ENCODE results near the gene STEAP2.

STEAP2 gene

GRCh38 chr7:90212149-90212495 is 582 bp downstream of the STEAP2 start:
- no peak for TF ChIP-seq POLR2A (IDR thresholded peaks at IDR 0.05; ENCODE audit: low read depth, low read length)
- DNase-seq (ENCODE audit: insufficient read length, low spot score) (no peak), FAIRE-seq (no peak)

- DNase-seq (ENCODE audit: insufficient read length, low spot score): no peak
- no peak for TF ChIP-seq POLR2A (IDR thresholded peaks at IDR 0.05; ENCODE audit: low read depth, low read length)
- no peak for FAIRE-seq
Observed at GRCh38 chr7:90213521-90213920, 2.0 kb downstream of the STEAP2 start.

GRCh38 chr7:90216080-90216674 is 4.6 kb downstream of the STEAP2 start:
- DNase-seq (ENCODE audit: insufficient read length, low spot score) (no peak), FAIRE-seq (no peak)
- TF ChIP-seq POLR2A (IDR thresholded peaks at IDR 0.05; ENCODE audit: low read depth, low read length): no peak

GRCh38 chr7:90216771-90217170 is 5.2 kb downstream of the STEAP2 start:
- no peak for TF ChIP-seq POLR2A (IDR thresholded peaks at IDR 0.05; ENCODE audit: low read depth, low read length)
- DNase-seq (ENCODE audit: insufficient read length, low spot score) (no peak), FAIRE-seq (no peak)

GRCh38 chr7:90222390-90222789 is 10.8 kb downstream of the STEAP2 start:
- DNase-seq (ENCODE audit: insufficient read length, low spot score) (no peak), FAIRE-seq (no peak)
- TF ChIP-seq POLR2A (IDR thresholded peaks at IDR 0.05; ENCODE audit: low read depth, low read length): no peak

- DNase-seq (ENCODE audit: insufficient read length, low spot score) (no peak), FAIRE-seq (peak; percentile 41)
- TF ChIP-seq POLR2A (IDR thresholded peaks at IDR 0.05; ENCODE audit: low read depth, low read length): no peak
Observed at GRCh38 chr7:90222811-90223725, 11.5 kb downstream of the STEAP2 start.

GRCh38 chr7:90224195-90224594 is 12.7 kb downstream of the STEAP2 start:
- FAIRE-seq (no peak), DNase-seq (ENCODE audit: insufficient read length, low spot score) (no peak)
- TF ChIP-seq POLR2A (IDR thresholded peaks at IDR 0.05; ENCODE audit: low read depth, low read length): no peak

- no peak for FAIRE-seq
- TF ChIP-seq POLR2A (IDR thresholded peaks at IDR 0.05; ENCODE audit: low read depth, low read length): no peak
- no peak for DNase-seq (ENCODE audit: insufficient read length, low spot score)
Observed at GRCh38 chr7:90225181-90225580, 13.6 kb downstream of the STEAP2 start.

GRCh38 chr7:90225601-90226000 is 14.1 kb downstream of the STEAP2 start:
- no peak for FAIRE-seq
- no peak for DNase-seq (ENCODE audit: insufficient read length, low spot score)
- no peak for TF ChIP-seq POLR2A (IDR thresholded peaks at IDR 0.05; ENCODE audit: low read depth, low read length)

- no peak for FAIRE-seq
- TF ChIP-seq POLR2A (IDR thresholded peaks at IDR 0.05; ENCODE audit: low read depth, low read length): no peak
- no peak for DNase-seq (ENCODE audit: insufficient read length, low spot score)
Observed at GRCh38 chr7:90227259-90227658, 15.7 kb downstream of the STEAP2 start.

GRCh38 chr7:90229682-90230081 is 18.1 kb downstream of the STEAP2 start:
- TF ChIP-seq POLR2A (IDR thresholded peaks at IDR 0.05; ENCODE audit: low read depth, low read length): no peak
- DNase-seq (ENCODE audit: insufficient read length, low spot score): no peak
- no peak for FAIRE-seq

- DNase-seq (ENCODE audit: insufficient read length, low spot score) (no peak), FAIRE-seq (no peak)
- TF ChIP-seq POLR2A (IDR thresholded peaks at IDR 0.05; ENCODE audit: low read depth, low read length): no peak
Observed at GRCh38 chr7:90230834-90231233, 19.3 kb downstream of the STEAP2 start.

GRCh38 chr7:90231304-90231703 is 19.8 kb downstream of the STEAP2 start:
- no peak for TF ChIP-seq POLR2A (IDR thresholded peaks at IDR 0.05; ENCODE audit: low read depth, low read length)
- FAIRE-seq: no peak

GRCh38 chr7:90232430-90232829 is 20.9 kb downstream of the STEAP2 start:
- no peak for TF ChIP-seq POLR2A (IDR thresholded peaks at IDR 0.05; ENCODE audit: low read depth, low read length)
- DNase-seq (ENCODE audit: insufficient read length, low spot score) (no peak), FAIRE-seq (no peak)

More at GRCh38 chr7:90231304-90231703, 19.8 kb downstream of the STEAP2 start:
- no peak for DNase-seq (ENCODE audit: insufficient read length, low spot score)

- DNase-seq (ENCODE audit: insufficient read length, low spot score) (no peak), FAIRE-seq (no peak)
- no peak for TF ChIP-seq POLR2A (IDR thresholded peaks at IDR 0.05; ENCODE audit: low read depth, low read length)
Observed at GRCh38 chr7:90233569-90233968, 22.0 kb downstream of the STEAP2 start.
